Naive thymus-derived CD8-positive, alpha-beta T cell (primary cell): ENCODE measurements around the gene EMILIN2. TPM values are rescaled to one million over a fixed set of nuclear protein-coding genes. Genes with fewer than 3 reads are reported as not detected.
"Not testable (repeated sequence)": the region's sequence is repeated elsewhere in the genome, so short reads cannot be mapped to it uniquely, and the experiment has no call there.

ENCODE experiments used
- ATAC-seq, 2 donors: fragments of 150-1000 bp; cut with Tn5 transposase in 1 of 2; sonication (Bioruptor Pico), chemical (Tn5 transposase) in 1 of 2; 1 replicate in 1 of 2; 2 replicates in 1 of 2; pipeline ENCODE4 v1.10.0; 2021; ENCODE audit warnings: mild to moderate bottlenecking in 2 of 2, moderate library complexity in 2 of 2
- POLR2A ChIA-PET: fragments of 350-600 bp; sonication (Branson Sonifier 250); formaldehyde crosslinking; loops from one replicate; lab custom pipeline; 2021; ENCODE audit warnings: antibody characterized with exemption; lab: Charles Lee
- DNase-seq, 10 donors: peaks; one replicate each; pipeline versions ENCODE4 v3.0.0 to v3.0.0-alpha.2; 2020 to 2022
- H3K27ac Mint-ChIP-seq, 10 donors: one replicate each; pipeline ENCODE4 v1.8.0; 2020 to 2022; ENCODE audit warnings: mild to moderate bottlenecking in 10 of 10, mixed read lengths in 10 of 10, moderate library complexity in 4 of 10, inconsistent platforms in 1 of 10
- H3K27me3 Mint-ChIP-seq, 5 donors: one replicate each; pipeline ENCODE4 v1.8.0; 2021 to 2022; ENCODE audit warnings: mixed read lengths in 5 of 5
- H3K36me3 Mint-ChIP-seq, 3 donors: one replicate each; pipeline ENCODE4 v1.8.0; 2020 to 2022; ENCODE audit warnings: mixed read lengths in 3 of 3, mild to moderate bottlenecking in 2 of 3, inconsistent platforms in 1 of 3
- H3K4me1 Mint-ChIP-seq, 4 donors: one replicate each; pipeline ENCODE4 v1.8.0; 2021 to 2022; ENCODE audit warnings: mixed read lengths in 4 of 4
- H3K4me3 Mint-ChIP-seq, 10 donors: one replicate each; pipeline ENCODE4 v1.8.0; 2020 to 2022; ENCODE audit warnings: mild to moderate bottlenecking in 10 of 10, mixed read lengths in 10 of 10, moderate library complexity in 6 of 10, inconsistent platforms in 1 of 10
- H3K9me3 Mint-ChIP-seq, 9 donors: one replicate each; pipeline ENCODE4 v1.8.0; 2020 to 2022; ENCODE audit warnings: mixed read lengths in 9 of 9, mild to moderate bottlenecking in 3 of 9, inconsistent platforms in 1 of 9, moderate library complexity in 1 of 9
- polyA plus RNA-seq, 3 donors: library from polyadenylated mRNA; unstranded; fragments of 300-500 nt; fragmentation: Illumina TruSeq; gene quantifications; one replicate each; pipeline ENCODE4 v1.2.3, GENCODE V29; 2021
- total RNA-seq, 8 experiments: library from RNA in 2 of 8; stranded (reverse) in 2 of 8; gene quantifications; one replicate each; pipeline ENCODE4 v1.2.3 and lab custom pipeline; 2021 to 2026

The EMILIN2 gene
- 1 to 10 TPM; 4.6 to 5.1 TPM for total RNA-seq
- polyA plus RNA-seq: 1 to 10 TPM; 1.1 to 2.5 (median 1.6) TPM
- total RNA-seq (lab: John Stamatoyannopoulos, UW): 5.4 to 17.0 (median 8.8) reads per million in 6 experiments

DNA sequence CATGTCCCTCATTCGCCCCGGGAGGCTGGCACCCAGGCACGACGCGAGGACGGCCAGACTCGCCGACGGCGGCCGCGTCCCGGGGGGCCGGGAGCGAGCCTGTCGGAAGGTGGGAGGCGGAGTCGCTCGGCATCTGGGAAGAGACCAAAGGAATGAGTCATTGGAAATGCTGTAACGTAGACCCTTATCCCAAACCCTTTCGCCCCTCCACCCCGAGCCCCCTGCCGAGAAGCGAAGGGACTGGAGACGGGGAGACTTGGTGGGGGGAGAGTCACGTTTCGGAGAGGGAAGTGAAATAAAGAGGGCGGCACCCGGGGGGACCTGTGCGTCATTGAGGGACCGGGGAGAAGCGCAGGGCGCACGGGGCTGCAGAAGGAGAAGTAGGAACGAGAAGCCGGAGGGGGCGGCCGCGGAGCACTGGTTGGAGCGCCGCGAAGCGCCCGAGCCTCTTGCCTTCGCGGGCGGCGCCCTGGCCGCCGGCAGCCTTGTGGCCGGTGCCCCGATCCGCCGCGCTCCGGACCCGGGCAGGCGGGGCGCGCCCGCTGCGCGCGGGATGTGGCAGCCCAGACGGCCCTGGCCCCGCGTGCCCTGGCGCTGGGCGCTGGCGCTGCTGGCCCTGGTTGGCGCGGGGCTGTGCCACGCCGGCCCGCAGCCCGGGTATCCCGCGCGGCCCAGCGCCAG, at the start of gene EMILIN2:
Gene EMILIN2 (plus strand): TSS at position 371 of the 681 bp plus-strand sequence. CDS start 183 bp downstream, at position 554.
- POLR2A ChIA-PET: no interaction called here
- Mint-ChIP-seq H3K27me3 (peaks cover 30 to 47% (median 35%) of the 10 kb centered on the region in 5 donors), H3K9me3 (peaks cover 0 to 2% (median 0%) of the 10 kb centered on the region in 9 donors), H3K4me1 (peaks cover 9 to 27% (median 23%) of the 10 kb centered on the region in 4 donors), H3K4me3 (peak within 1 kb of the TSS; percentile 75 to 93 (median 88)), H3K27ac (peak within 1 kb of the TSS in 8 of 10 donors; percentile 0 to 84 (median 32)), H3K36me3 (peaks cover 0 to 7% (median 0%) of the 10 kb centered on the region in 3 donors)
- DNase-seq (peak in 9 of 10 donors; percentile 17 to 78 (median 38)), ATAC-seq (peak; percentile 58 to 64)

DNA sequence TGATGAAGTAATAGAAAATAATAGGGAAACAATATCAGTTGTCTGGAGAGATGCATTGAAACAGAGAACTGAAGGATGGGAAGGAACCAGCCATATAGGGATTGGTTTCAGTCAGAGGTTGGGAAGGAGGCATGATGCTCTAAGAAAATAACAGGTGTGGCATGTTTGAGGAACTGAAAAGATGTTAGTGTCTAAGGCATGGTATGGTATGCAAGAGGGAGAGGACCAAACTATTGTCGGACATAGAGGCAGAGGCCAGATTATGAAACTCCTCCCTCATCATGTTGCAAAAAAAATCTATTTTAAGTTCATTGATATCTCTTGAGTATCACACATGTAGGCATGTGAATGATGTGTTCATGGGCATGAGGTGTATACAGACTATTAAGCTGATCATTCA, 48.9 kb upstream of the EMILIN2 start:
- no peaks in the 10 kb centered on the region for H3K27me3 Mint-ChIP-seq
- no peak overlapping the region for H3K4me3 Mint-ChIP-seq
- peak overlapping the region in 6 of 10 donors; percentile 0 to 87 (median 46) for H3K27ac Mint-ChIP-seq
- peaks cover 0 to 12% (median 6%) of the 10 kb centered on the region in 4 donors for H3K4me1 Mint-ChIP-seq
- POLR2A ChIA-PET: no interaction called here
- H3K9me3 Mint-ChIP-seq: no peaks in the 10 kb centered on the region
- ATAC-seq (no peak), DNase-seq (no peak)
- peaks cover 8 to 83% (median 34%) of the 10 kb centered on the region in 3 donors for H3K36me3 Mint-ChIP-seq

DNA sequence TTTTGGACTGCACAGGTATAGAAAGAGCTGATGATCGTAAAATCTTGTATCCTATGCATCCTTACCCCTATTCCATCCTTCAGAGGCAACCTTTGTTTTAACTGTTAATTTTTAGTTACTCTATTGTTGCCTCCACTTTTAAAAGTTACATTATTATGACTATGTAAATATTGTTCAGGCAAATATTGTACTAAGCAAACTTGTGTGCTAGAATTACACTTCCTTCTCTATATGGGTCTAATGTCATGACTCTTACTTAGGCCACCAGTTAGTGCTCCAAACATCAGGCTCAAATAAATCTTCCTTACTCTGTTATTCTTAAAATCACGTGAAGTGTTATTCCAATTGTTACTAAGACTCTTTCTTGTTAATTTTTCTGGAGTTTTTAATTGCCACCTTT, 47.4 kb upstream of the EMILIN2 start:
- H3K9me3 Mint-ChIP-seq: no peaks in the 10 kb centered on the region
- no peaks in the 10 kb centered on the region for H3K27me3 Mint-ChIP-seq
- H3K4me1 Mint-ChIP-seq: peaks cover 0 to 12% (median 6%) of the 10 kb centered on the region in 4 donors
- no peak overlapping the region for H3K4me3 Mint-ChIP-seq
- POLR2A ChIA-PET: no interaction called here
- ATAC-seq (no peak), DNase-seq (no peak)
- peak overlapping the region in 4 of 10 donors; percentile 10 to 39 (median 24) for H3K27ac Mint-ChIP-seq
- H3K36me3 Mint-ChIP-seq: peaks cover 8 to 84% (median 37%) of the 10 kb centered on the region in 3 donors

- Mint-ChIP-seq H3K27me3 (no peaks in the 10 kb centered on the region), H3K9me3 (peaks cover 5 to 23% (median 20%) of the 10 kb centered on the region in 9 donors), H3K4me3 (no peak overlapping the region), H3K4me1 (peaks cover 0 to 7% (median 1%) of the 10 kb centered on the region in 4 donors), H3K36me3 (peaks cover 15 to 29% (median 25%) of the 10 kb centered on the region in 3 donors), H3K27ac (peak overlapping the region in 9 of 10 donors; percentile 1 to 77 (median 37))
- POLR2A ChIA-PET: no interaction called here
- DNase-seq (no peak), ATAC-seq (no peak)
Measured at GRCh38 chr18:2805970-2806943, 40.5 kb upstream of the EMILIN2 start.

GRCh38 chr18:2808640-2809039, 38.2 kb upstream of the EMILIN2 start:
- Mint-ChIP-seq H3K36me3 (peaks cover 13 to 35% (median 31%) of the 10 kb centered on the region in 3 donors), H3K27ac (peak overlapping the region in 1 of 10 donors; percentile 87), H3K9me3 (peaks cover 13 to 46% (median 38%) of the 10 kb centered on the region in 9 donors)
- ATAC-seq, DNase-seq, H3K4me1 Mint-ChIP-seq, POLR2A ChIA-PET, H3K4me3 Mint-ChIP-seq, H3K27me3 Mint-ChIP-seq: not testable (repeated sequence)

DNA sequence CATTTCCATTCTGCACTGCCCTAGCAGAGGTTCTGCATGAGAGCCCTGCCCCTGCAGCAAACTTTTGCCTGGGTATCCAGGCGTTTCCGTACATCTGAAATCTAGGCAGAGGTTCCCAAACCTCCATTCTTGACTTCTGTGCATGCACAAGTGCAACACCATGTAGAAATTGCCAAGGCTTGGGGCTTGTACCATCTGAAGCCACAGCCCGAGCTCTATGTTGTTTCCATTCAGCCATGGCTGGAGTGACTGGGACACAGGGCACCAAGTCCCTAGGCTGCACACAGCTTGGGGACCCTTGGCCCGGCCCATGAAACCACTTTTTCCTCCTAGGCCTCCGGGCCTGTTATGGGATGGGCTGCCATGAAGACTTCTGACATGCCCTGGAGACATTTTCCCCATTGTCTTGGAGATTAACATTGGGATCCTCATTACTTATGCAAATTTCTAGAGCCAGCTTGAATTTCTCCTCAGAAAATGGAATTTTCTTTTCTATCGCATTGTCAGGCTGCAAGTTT, 37.1 kb upstream of the EMILIN2 start:
- not testable (repeated sequence) for H3K27me3 Mint-ChIP-seq, H3K4me1 Mint-ChIP-seq, H3K27ac Mint-ChIP-seq, DNase-seq, H3K4me3 Mint-ChIP-seq, ATAC-seq
- POLR2A ChIA-PET: interaction anchor here (0.7 kb wide), 1 partner anchor 1955 kb away, joined by 3 read pairs; no protein-coding TSS in a partner anchor
- Mint-ChIP-seq H3K36me3 (peaks cover 6 to 42% (median 25%) of the 10 kb centered on the region in 3 donors), H3K9me3 (peaks cover 16 to 57% (median 46%) of the 10 kb centered on the region in 9 donors)

- POLR2A ChIA-PET: no interaction called here
Measured at GRCh38 chr18:2811416-2811815, 35.4 kb upstream of the EMILIN2 start.

GRCh38 chr18:2814928-2815327, 31.9 kb upstream of the EMILIN2 start:
- DNase-seq (no peak), ATAC-seq (no peak)
- no peak overlapping the region for H3K27ac Mint-ChIP-seq
- POLR2A ChIA-PET: no interaction called here
- H3K36me3 Mint-ChIP-seq: peaks cover 0 to 42% (median 28%) of the 10 kb centered on the region in 3 donors
- H3K9me3 Mint-ChIP-seq: peaks cover 21 to 79% (median 41%) of the 10 kb centered on the region in 9 donors
- H3K4me1 Mint-ChIP-seq: no peaks in the 10 kb centered on the region
- H3K4me3 Mint-ChIP-seq: no peak overlapping the region
- H3K27me3 Mint-ChIP-seq: no peaks in the 10 kb centered on the region

More at GRCh38 chr18:2811416-2811815, 35.4 kb upstream of the EMILIN2 start:
- Mint-ChIP-seq H3K36me3 (peaks cover 0 to 47% (median 25%) of the 10 kb centered on the region in 3 donors), H3K9me3 (peaks cover 21 to 67% (median 46%) of the 10 kb centered on the region in 9 donors), H3K27me3 (no peaks in the 10 kb centered on the region), H3K4me1 (no peaks in the 10 kb centered on the region), H3K4me3 (no peak overlapping the region), H3K27ac (no peak overlapping the region)
- DNase-seq (no peak), ATAC-seq (no peak)

DNA sequence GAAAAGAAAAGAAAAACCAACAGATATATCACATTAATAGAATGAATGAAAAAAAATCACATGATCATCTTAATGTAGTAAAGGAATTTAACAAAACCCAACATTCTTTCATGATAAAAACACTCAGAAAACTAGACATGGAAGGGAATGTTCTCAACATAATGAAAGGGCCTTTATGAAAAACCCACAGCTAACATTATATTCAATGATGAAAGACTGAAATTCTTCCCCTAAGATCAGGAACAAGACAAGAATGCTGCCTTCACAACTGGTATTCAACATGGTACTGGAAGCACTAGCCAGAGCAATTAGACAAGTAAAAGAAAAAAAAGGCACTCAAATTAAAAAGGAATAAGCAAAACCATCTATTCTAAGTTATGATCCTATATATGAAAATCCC, 28.5 kb upstream of the EMILIN2 start:
- Mint-ChIP-seq H3K27ac (no peak overlapping the region), H3K9me3 (peaks cover 10 to 47% (median 19%) of the 10 kb centered on the region in 9 donors), H3K27me3 (peaks cover 0 to 2% (median 0%) of the 10 kb centered on the region in 5 donors), H3K4me3 (no peak overlapping the region), H3K4me1 (peaks cover 0 to 2% (median 0%) of the 10 kb centered on the region in 4 donors), H3K36me3 (peaks cover 0 to 15% (median 9%) of the 10 kb centered on the region in 3 donors)
- no peak for ATAC-seq
- POLR2A ChIA-PET: no interaction called here
- no peak for DNase-seq

- H3K27me3 Mint-ChIP-seq: peaks cover 0 to 2% (median 0%) of the 10 kb centered on the region in 5 donors
- POLR2A ChIA-PET: no interaction called here
- no peak overlapping the region for H3K4me3 Mint-ChIP-seq
- no peak overlapping the region for H3K27ac Mint-ChIP-seq
- peaks cover 0 to 19% (median 5%) of the 10 kb centered on the region in 9 donors for H3K9me3 Mint-ChIP-seq
- ATAC-seq (no peak), DNase-seq (no peak)
- peaks cover 0 to 2% (median 0%) of the 10 kb centered on the region in 4 donors for H3K4me1 Mint-ChIP-seq
- H3K36me3 Mint-ChIP-seq: peaks cover 0 to 4% (median 0%) of the 10 kb centered on the region in 3 donors
Measured at GRCh38 chr18:2821695-2822094, 25.1 kb upstream of the EMILIN2 start.

DNA sequence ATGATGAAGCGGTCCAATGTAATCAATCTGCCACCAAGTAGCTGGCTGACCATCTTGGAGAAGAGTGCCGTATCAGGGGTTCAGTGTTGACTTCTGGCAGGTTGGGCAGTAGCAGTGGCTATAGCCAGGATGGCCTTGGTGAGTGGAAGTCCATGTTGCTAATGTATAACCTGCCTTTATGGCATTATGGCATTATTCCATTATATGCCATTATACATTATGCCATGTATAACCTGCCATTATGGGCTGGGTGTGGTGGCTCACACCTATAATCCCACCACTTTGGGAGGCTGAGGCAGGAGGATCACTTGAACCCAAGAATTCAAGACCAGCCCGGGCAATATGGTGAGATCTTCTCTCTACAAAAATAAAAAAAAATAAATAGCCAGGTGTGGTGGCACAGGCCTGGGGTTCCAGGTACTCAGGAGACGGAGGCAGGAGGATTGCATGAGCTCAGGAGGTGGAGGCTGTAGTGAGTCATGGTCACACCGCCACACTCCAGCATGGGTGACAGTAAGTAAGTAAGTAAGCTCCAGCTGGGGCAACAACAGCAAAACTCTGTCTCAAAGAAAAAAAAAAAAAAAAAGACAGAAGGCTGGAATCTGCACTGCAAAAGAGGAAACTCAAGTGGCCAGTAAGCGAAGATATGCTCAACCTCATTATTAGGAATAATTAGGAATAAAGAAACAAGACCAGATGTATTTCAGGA, 24.4 kb upstream of the EMILIN2 start:
- H3K27me3 Mint-ChIP-seq: peaks cover 0 to 2% (median 0%) of the 10 kb centered on the region in 5 donors
- H3K27ac Mint-ChIP-seq: no peak overlapping the region
- POLR2A ChIA-PET: no interaction called here
- ATAC-seq (no peak), DNase-seq (no peak)
- peaks cover 0 to 4% (median 0%) of the 10 kb centered on the region in 3 donors for H3K36me3 Mint-ChIP-seq
- peaks cover 0 to 15% (median 5%) of the 10 kb centered on the region in 9 donors for H3K9me3 Mint-ChIP-seq
- peaks cover 0 to 2% (median 0%) of the 10 kb centered on the region in 4 donors for H3K4me1 Mint-ChIP-seq
- H3K4me3 Mint-ChIP-seq: no peak overlapping the region
